ENCODE measurements around the gene FNBP1. TPM values are rescaled to one million over a fixed set of nuclear protein-coding genes. Genes with fewer than 3 reads are reported as not detected.

The FNBP1 gene
- total and polyA plus RNA-seq, 2 of the 8 experiments (the other 6 are each of a cell fraction or from before 2014, with no cell fraction given) = 7.2 to 40.9 TPM

DNA sequence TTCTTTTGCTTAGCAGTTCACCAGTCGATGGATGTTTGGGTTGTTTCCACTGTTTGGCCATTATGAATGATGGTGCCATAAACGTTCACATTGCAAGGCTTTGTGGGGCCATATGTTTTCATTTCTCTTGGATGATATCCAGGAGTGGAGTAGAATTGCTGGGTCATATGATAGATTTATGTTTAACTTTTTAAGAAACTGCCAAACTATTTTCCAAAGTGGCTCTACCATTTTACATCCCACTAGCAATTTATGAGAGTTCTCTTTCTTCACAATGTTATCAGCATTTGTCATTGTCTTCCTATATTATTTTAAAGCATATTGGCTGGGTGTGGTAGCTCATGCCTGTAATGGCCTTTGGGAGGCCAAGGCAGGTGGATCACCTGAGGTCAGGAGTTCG lies 15.9 kb upstream of the FNBP1 start:
- Histone ChIP-seq H4K5ac (ENCODE audit: insufficient read length, low read depth, low read length) (no peak overlapping the region), H3K79me2 (ENCODE audit: control insufficient read depth in 1 of 2, insufficient read depth in 2 of 2, low read length in 2 of 2) (peaks cover 0 to 21% of the 10 kb centered on the region in 2 experiments; a peak in 2 of 4 replicates)
- no peak for FAIRE-seq

More for the DNA sequence above, 15.9 kb upstream of the FNBP1 start:
- ChIA-PET POLR2A (ENCODE audit: partially characterized antibody) (no interaction called here), CTCF (ENCODE audit: partially characterized antibody) (interaction anchor here (0.6 to 3.0 kb wide), 11 partner anchors 9 to 260 kb away, joined by 3 to 31 read pairs (median 4); no protein-coding TSS in a partner anchor)
- Histone ChIP-seq H2AFZ (ENCODE audit: low read length) (no peak overlapping the region), H3K27ac (ENCODE audit: low read depth, low read length) (no peak overlapping the region), H3K14ac (ENCODE audit: insufficient read length) (no peak overlapping the region), H4K91ac (replicated peaks; ENCODE audit: insufficient read length, low read length) (no peak overlapping the region), H2BK15ac (ENCODE audit: low read length) (no peak overlapping the region), H3K27me3 (replicated peaks in 1 of 4; ENCODE audit: control insufficient read depth in 3 of 4, extremely low read depth in 1 of 4, insufficient read depth in 3 of 4, low read length in 3 of 4) (no peaks in the 10 kb centered on the region), H3K4me1 (replicated peaks in 1 of 4; ENCODE audit: control insufficient read depth in 3 of 4, insufficient read depth in 4 of 4, low read length in 3 of 4) (peaks cover 0 to 3% (median 2%) of the 10 kb centered on the region in 4 experiments; a peak in 2 of 7 replicates), H3K79me1 (ENCODE audit: low read depth, low read length) (peaks cover 4% of the 10 kb centered on the region; the same call in 1 of the 2 replicates), H4K8ac (ENCODE audit: extremely low read depth, insufficient read depth, low read length) (no peak overlapping the region), H3K36me3 (ENCODE audit: control insufficient read depth in 2 of 4, insufficient read depth in 4 of 4, low read length in 3 of 4) (no peaks in the 10 kb centered on the region), H3K9me3 (ENCODE audit: insufficient read depth in 2 of 2, low read depth in 1 of 2, low read length in 1 of 2) (no peaks in the 10 kb centered on the region), H3K23ac (ENCODE audit: insufficient read length) (no peak overlapping the region), H3K18ac (ENCODE audit: extremely low read depth, low read length) (no peak overlapping the region), H3K4me2 (ENCODE audit: insufficient read depth in 1 of 2, low read depth in 2 of 2, low read length in 2 of 2) (no peak overlapping the region), H2BK5ac (ENCODE audit: low read depth, low read length) (no peak overlapping the region), H3K23me2 (ENCODE audit: low read depth, low read length) (no peaks in the 10 kb centered on the region), H3K4ac (replicated peaks; ENCODE audit: insufficient read length, low read depth, low read length) (no peak overlapping the region), H2BK12ac (ENCODE audit: low read depth, low read length) (no peak overlapping the region), H2AK5ac (ENCODE audit: low read depth, low read length) (no peak overlapping the region), H3K9ac (replicated peaks in 1 of 4; ENCODE audit: extremely low read depth in 1 of 4, low read depth in 3 of 4, low read length in 3 of 4) (no peak overlapping the region), H2BK120ac (replicated peaks; ENCODE audit: low read depth, low read length) (no peak overlapping the region), H3K56ac (replicated peaks; ENCODE audit: insufficient read length, low read depth, low read length) (no peak overlapping the region), H4K20me1 (replicated peaks in 1 of 2; ENCODE audit: control insufficient read depth in 1 of 2, insufficient read depth in 2 of 2, low read length in 2 of 2) (peaks cover 0 to 8% of the 10 kb centered on the region in 2 experiments), H3K4me3 (ENCODE audit: extremely low read depth in 1 of 4, insufficient read depth in 2 of 4, low read depth in 3 of 4, low read length in 4 of 4) (no peak overlapping the region), H2BK20ac (ENCODE audit: low read length) (no peak overlapping the region)
- no peak for DNase-seq (ENCODE audit: low read depth in 1 of 2, low spot score in 2 of 2)
- TF ChIP-seq, protein P1, sequence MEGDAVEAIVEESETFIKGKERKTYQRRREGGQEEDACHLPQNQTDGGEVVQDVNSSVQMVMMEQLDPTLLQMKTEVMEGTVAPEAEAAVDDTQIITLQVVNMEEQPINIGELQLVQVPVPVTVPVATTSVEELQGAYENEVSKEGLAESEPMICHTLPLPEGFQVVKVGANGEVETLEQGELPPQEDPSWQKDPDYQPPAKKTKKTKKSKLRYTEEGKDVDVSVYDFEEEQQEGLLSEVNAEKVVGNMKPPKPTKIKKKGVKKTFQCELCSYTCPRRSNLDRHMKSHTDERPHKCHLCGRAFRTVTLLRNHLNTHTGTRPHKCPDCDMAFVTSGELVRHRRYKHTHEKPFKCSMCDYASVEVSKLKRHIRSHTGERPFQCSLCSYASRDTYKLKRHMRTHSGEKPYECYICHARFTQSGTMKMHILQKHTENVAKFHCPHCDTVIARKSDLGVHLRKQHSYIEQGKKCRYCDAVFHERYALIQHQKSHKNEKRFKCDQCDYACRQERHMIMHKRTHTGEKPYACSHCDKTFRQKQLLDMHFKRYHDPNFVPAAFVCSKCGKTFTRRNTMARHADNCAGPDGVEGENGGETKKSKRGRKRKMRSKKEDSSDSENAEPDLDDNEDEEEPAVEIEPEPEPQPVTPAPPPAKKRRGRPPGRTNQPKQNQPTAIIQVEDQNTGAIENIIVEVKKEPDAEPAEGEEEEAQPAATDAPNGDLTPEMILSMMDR (IDR thresholded peaks at IDR 0.05; ENCODE audit: control extremely low read depth in 1 of 3, insufficient read depth in 1 of 3, low read depth in 1 of 3, low read length in 3 of 3) = no peak
- no peak for TF ChIP-seq CEBPB (IDR thresholded peaks at IDR 0.05; ENCODE audit: low read depth, low read length)
- TF ChIP-seq YY1 (IDR thresholded peaks at IDR 0.05; ENCODE audit: low read depth, low read length) = no peak
- TF ChIP-seq HDAC6 (IDR thresholded peaks at IDR 0.05; ENCODE audit: low read depth, low read length) = no peak
- no peak for TF ChIP-seq POU5F1 (IDR thresholded peaks at IDR 0.05; ENCODE audit: low read depth, low read length)
- 88% methylated on average over 3 of the region's 3 CpGs; no CpG with 5 or more reads in 1 of the 2 experiments for WGBS, 2 experiments (ENCODE audit: extremely low coverage in 1 of 2, insufficient coverage in 1 of 2, insufficient read length in 1 of 2, insufficient replicate concordance in 2 of 2, low coverage in 1 of 2, low lambda C conversion rate in 2 of 2, missing lambda C conversion rate in 1 of 2)
